ELR (cell line): Measurements from ENCODE around the gene CLIP1.
"Not testable (repeated sequence)": the region's sequence is repeated elsewhere in the genome, so short reads cannot be mapped to it uniquely, and the experiment has no call there.

ENCODE experiments used
- DNase-seq: peaks from one replicate; pipeline ENCODE4 v3.0.0-alpha.2; 2015; ENCODE audit warnings: low read depth

CLIP1 gene

GRCh38 chr12:122395319-122395718, 27.1 kb downstream of the CLIP1 start:
- peak; percentile 89 for DNase-seq

GRCh38 chr12:122394626-122395194, 27.8 kb downstream of the CLIP1 start:
- DNase-seq, result no peak

GRCh38 chr12:122393817-122394216, 28.7 kb downstream of the CLIP1 start:
- DNase-seq, result no peak

GRCh38 chr12:122392411-122392810, 30.1 kb downstream of the CLIP1 start:
- DNase-seq, result no peak

- DNase-seq, result no peak
Observed at GRCh38 chr12:122389677-122390076, 32.8 kb downstream of the CLIP1 start.

- no peak for DNase-seq
Observed at GRCh38 chr12:122387887-122388286, 34.6 kb downstream of the CLIP1 start.

GRCh38 chr12:122385171-122386016, 37.1 kb downstream of the CLIP1 start:
- no peak for DNase-seq

GRCh38 chr12:122382919-122383350, 39.5 kb downstream of the CLIP1 start:
- DNase-seq, result no peak

- DNase-seq, result no peak
Observed at GRCh38 chr12:122381021-122381420, 41.4 kb downstream of the CLIP1 start.

GRCh38 chr12:122376751-122377150, 45.7 kb downstream of the CLIP1 start:
- not testable (repeated sequence) for DNase-seq

GRCh38 chr12:122374707-122375106, 47.8 kb downstream of the CLIP1 start:
- DNase-seq, result no peak

- no peak for DNase-seq
Observed at GRCh38 chr12:122371475-122372045, 50.9 kb downstream of the CLIP1 start.

- peak; percentile 70 for DNase-seq
Observed at GRCh38 chr12:122368361-122369073, 54.0 kb downstream of the CLIP1 start.

- not testable (repeated sequence) for DNase-seq
Observed at GRCh38 chr12:122367632-122368031, 54.8 kb downstream of the CLIP1 start.

GRCh38 chr12:122366685-122367475, 55.6 kb downstream of the CLIP1 start:
- peak; percentile 95 for DNase-seq

- DNase-seq, result not testable (repeated sequence)
Observed at GRCh38 chr12:122365226-122365625, 57.2 kb downstream of the CLIP1 start.

- no peak for DNase-seq
Observed at GRCh38 chr12:122363782-122364181, 58.7 kb downstream of the CLIP1 start.

GRCh38 chr12:122362755-122363154, 59.7 kb downstream of the CLIP1 start:
- DNase-seq, result peak; percentile 17

GRCh38 chr12:122358403-122358802, 64.1 kb downstream of the CLIP1 start:
- not testable (repeated sequence) for DNase-seq

GRCh38 chr12:122357536-122357935, 64.9 kb downstream of the CLIP1 start:
- not testable (repeated sequence) for DNase-seq

- DNase-seq, result not testable (repeated sequence)
Observed at GRCh38 chr12:122356991-122357390, 65.5 kb downstream of the CLIP1 start.
